ENCODE results near the gene FBXO36. TPM values are rescaled to one million over a fixed set of nuclear protein-coding genes. Genes with fewer than 3 reads are reported as not detected.

FBXO36 gene
- polyA plus RNA-seq, 2 of the 4 experiments (the other 2 are of a cell fraction), result 2.0 to 5.5 TPM

DNA sequence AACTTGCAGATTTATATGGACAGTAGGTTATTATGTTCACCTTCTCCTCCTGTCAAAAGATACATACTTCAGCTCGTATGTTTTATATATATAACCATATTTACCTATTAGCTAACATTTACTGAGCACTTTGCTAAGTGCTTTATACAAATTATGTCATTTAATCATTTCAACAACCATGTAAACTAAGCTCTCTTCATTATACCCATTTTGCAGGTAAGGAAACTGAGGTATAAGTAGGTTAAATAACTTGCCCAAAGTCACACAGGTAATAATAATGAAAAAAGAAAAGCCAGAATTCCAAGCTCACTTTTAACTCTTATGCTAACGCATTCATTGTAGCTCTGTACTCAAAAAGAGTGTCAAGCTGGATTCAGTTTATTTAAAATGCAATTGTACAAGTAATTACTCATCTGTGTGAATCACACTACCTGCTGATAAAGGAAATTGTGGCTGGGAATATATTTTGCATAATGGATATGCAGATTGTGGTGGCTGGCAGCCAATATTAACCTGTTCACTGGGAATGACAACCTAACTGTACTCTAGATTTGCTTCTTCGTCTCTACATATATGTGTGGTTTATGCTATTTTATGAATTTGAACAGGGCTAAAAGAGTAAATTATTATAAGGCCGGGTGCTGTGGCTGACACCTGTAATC is 125.8 kb downstream of the FBXO36 start:
- ChIA-PET POLR2A (no interaction called here), CTCF (interaction anchor here (0.8 to 1.8 kb wide), 2 partner anchors 19 to 776 kb away, joined by 3 to 5 read pairs; no protein-coding TSS in a partner anchor)
- 50% methylated on average over 4 of the region's 4 CpGs for WGBS (ENCODE audit: missing lambda C conversion rate)
- no peak overlapping the region for H3K4me3 ChIP-seq
- DNase-seq (ENCODE audit: low read depth in 1 of 2, low spot score in 1 of 2), result no peak
- TF ChIP-seq EHMT2 (IDR thresholded peaks at IDR 0.05; ENCODE audit: low read depth) (no peak), ZSCAN20 (CRISPR knock-in tag; IDR thresholded peaks at IDR 0.05) (no peak), MAFK (IDR thresholded peaks at IDR 0.05; ENCODE audit: partially characterized antibody) (no peak), ZFP36 (IDR thresholded peaks at IDR 0.05; ENCODE audit: borderline replicate concordance, partially characterized antibody) (no peak), CEBPB (IDR thresholded peaks at IDR 0.05) (no peak), RCOR1 (IDR thresholded peaks at IDR 0.05; ENCODE audit: low read depth, low read length) (no peak), KDM5A (IDR thresholded peaks at IDR 0.05) (no peak), JUNB (IDR thresholded peaks at IDR 0.05) (no peak), HOXB13 (CRISPR knock-in tag; IDR thresholded peaks at IDR 0.05; ENCODE audit: low read depth) (no peak), CTCF (IDR thresholded peaks at IDR 0.05) (no peak), FOSB (CRISPR knock-in tag; IDR thresholded peaks at IDR 0.05) (no peak)
- TF ChIP-seq, protein P1, sequence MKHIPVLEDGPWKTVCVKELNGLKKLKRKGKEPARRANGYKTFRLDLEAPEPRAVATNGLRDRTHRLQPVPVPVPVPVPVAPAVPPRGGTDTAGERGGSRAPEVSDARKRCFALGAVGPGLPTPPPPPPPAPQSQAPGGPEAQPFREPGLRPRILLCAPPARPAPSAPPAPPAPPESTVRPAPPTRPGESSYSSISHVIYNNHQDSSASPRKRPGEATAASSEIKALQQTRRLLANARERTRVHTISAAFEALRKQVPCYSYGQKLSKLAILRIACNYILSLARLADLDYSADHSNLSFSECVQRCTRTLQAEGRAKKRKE (CRISPR knock-in tag; IDR thresholded peaks at IDR 0.05; ENCODE audit: low read depth), result no peak
- H3K9me3 ChIP-seq, result no peaks in the 10 kb centered on the region
- no peak for FAIRE-seq
- H3K4me1 ChIP-seq, result peaks cover 8% of the 10 kb centered on the region; the same call in 2 of the 3 replicates
- no peak for ATAC-seq
- no peak overlapping the region for H3K27ac ChIP-seq
- H3K4me2 ChIP-seq, result no peak overlapping the region

DNA sequence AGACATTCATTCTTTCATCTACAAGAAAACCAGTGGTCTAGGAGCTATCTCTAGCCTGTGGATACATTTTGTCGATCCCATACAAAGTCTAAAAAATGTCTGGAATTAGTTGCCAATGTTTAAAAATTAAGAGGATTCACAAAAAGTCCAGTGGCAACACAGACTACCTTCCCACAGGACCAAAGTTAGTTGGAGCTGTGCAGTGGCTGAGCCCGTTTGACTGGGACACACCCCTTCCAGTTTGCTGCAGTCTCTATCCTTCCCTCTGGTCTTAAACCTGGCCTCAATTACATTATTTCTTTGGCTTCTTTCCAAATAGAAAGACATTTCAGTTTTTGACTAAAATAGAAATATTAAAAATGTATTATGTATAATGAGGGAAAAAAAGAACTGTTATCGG is 127.8 kb downstream of the FBXO36 start:
- no peak overlapping the region for H3K4me2 ChIP-seq
- no peak for TF ChIP-seq CBX8 (IDR thresholded peaks at IDR 0.05)
- no peak for TF ChIP-seq HOXB5 (CRISPR knock-in tag; IDR thresholded peaks at IDR 0.05)
- 52% methylated on average over 3 of the region's 3 CpGs for WGBS (ENCODE audit: missing lambda C conversion rate)
- H3K4me1 ChIP-seq, result peaks cover 23% of the 10 kb centered on the region; the same call in 2 of the 3 replicates
- ATAC-seq (no peak), DNase-seq (ENCODE audit: low read depth in 1 of 2, low spot score in 1 of 2) (no peak), FAIRE-seq (no peak)
- ChIA-PET POLR2A (no interaction called here), CTCF (interaction anchor here (1.3 to 6.0 kb wide), 3 partner anchors 17 to 41 kb away, joined by 4 to 44 read pairs (median 9); no protein-coding TSS in a partner anchor)
- H3K27ac ChIP-seq, result no peak overlapping the region
- no peak overlapping the region for H3K4me3 ChIP-seq
- no peaks in the 10 kb centered on the region for H3K9me3 ChIP-seq

- no peak overlapping the region for H3K27ac ChIP-seq
- DNase-seq (ENCODE audit: low read depth in 1 of 2, low spot score in 1 of 2) (peak in 1 of 2 experiments; percentile 41), ATAC-seq (no peak), FAIRE-seq (no peak)
- CTCF ChIA-PET, result interaction anchor here (0.7 to 6.0 kb wide), 4 partner anchors 10 to 1826 kb away, joined by 3 to 44 read pairs (median 3); no protein-coding TSS in a partner anchor
- WGBS (ENCODE audit: missing lambda C conversion rate), result 60% methylated on average over 2 of the region's 2 CpGs
- POLR2A ChIA-PET, result no interaction called here
- H3K9me3 ChIP-seq, result no peaks in the 10 kb centered on the region
- peak; percentile 28 for TF ChIP-seq MAFK (IDR thresholded peaks at IDR 0.05; ENCODE audit: partially characterized antibody)
- TF ChIP-seq USF2 (IDR thresholded peaks at IDR 0.05), result no peak
- peaks cover 23% of the 10 kb centered on the region; the same call in 2 of the 3 replicates for H3K4me1 ChIP-seq
- H3K4me3 ChIP-seq, result no peak overlapping the region
- H3K4me2 ChIP-seq, result no peak overlapping the region
Measured at GRCh38 chr2:230052299-230052698, 130.0 kb downstream of the FBXO36 start.

Data from A549 (cell line).